KMS-11 (cell line): Measurements from ENCODE around the gene NFATC2.

ENCODE experiments used
- H2AFZ ChIP-seq: fragments of 200-600 bp; sonication (generic); 2 replicates; pipeline ENCODE4 v1.6.1; 2016; ENCODE audit warnings: antibody characterized with exemption, mixed run types, low read depth
- H3K27ac ChIP-seq: fragments of 200-600 bp; sonication (generic); 2 replicates; pipeline ENCODE4 v1.6.1; 2016; ENCODE audit warnings: mild to moderate bottlenecking, mixed run types
- H3K27me3 ChIP-seq: fragments of 200-600 bp; sonication (generic); 2 replicates; pipeline ENCODE4 v1.6.1; 2017; ENCODE audit warnings: mild to moderate bottlenecking, low read depth, mixed run types, moderate library complexity; ENCODE audit not compliant: insufficient read depth
- H3K36me3 ChIP-seq: fragments of 200-600 bp; sonication (generic); 2 replicates; pipeline ENCODE4 v1.6.1; 2017; ENCODE audit warnings: mild to moderate bottlenecking, mixed run types; ENCODE audit not compliant: insufficient read depth
- H3K4me1 ChIP-seq: fragments of 200-600 bp; sonication (generic); 2 replicates; pipeline ENCODE4 v1.6.1; 2016; ENCODE audit warnings: mild to moderate bottlenecking, low read depth, mixed run types; ENCODE audit not compliant: poor library complexity, severe bottlenecking
- H3K4me2 ChIP-seq: fragments of 200-600 bp; sonication (generic); 2 replicates; pipeline ENCODE4 v1.7.0; 2016; ENCODE audit warnings: mild to moderate bottlenecking, mixed run types
- H3K4me3 ChIP-seq: fragments of 200-600 bp; sonication (generic); IDR thresholded peaks from 2 replicates; pipeline ENCODE4 v1.6.1; 2017; ENCODE audit warnings: low read depth, low read length, mixed read lengths; ENCODE audit not compliant: insufficient read depth
- H3K79me2 ChIP-seq: fragments of 200-600 bp; sonication (generic); 2 replicates; pipeline ENCODE4 v1.6.1; 2016; ENCODE audit warnings: low read depth, mixed run types; ENCODE audit not compliant: insufficient read depth
- H3K9ac ChIP-seq: fragments of 200-600 bp; sonication (generic); 2 replicates; pipeline ENCODE4 v1.6.1; 2016; ENCODE audit warnings: mild to moderate bottlenecking, mixed run types
- H4K20me1 ChIP-seq: fragments of 200-600 bp; sonication (generic); 2 replicates; pipeline ENCODE4 v1.6.1; 2016; ENCODE audit warnings: mild to moderate bottlenecking, mixed run types; ENCODE audit not compliant: insufficient read depth
- TF ChIP-seq, protein P1 (sequence below): fragments of 200-600 bp; sonication (generic); conservative IDR thresholded peaks from 2 replicates; pipeline ENCODE4 v1.6.1; 2017; ENCODE audit warnings: low read depth, mild to moderate bottlenecking, antibody characterized with exemption, low read length, moderate library complexity, mixed read lengths

NFATC2 gene

GRCh38 chr20:51547951-51548350 is 5.4 kb upstream of the NFATC2 start:
- H3K4me1 ChIP-seq = peaks cover 6% of the 10 kb centered on the region
- TF ChIP-seq, protein P1, sequence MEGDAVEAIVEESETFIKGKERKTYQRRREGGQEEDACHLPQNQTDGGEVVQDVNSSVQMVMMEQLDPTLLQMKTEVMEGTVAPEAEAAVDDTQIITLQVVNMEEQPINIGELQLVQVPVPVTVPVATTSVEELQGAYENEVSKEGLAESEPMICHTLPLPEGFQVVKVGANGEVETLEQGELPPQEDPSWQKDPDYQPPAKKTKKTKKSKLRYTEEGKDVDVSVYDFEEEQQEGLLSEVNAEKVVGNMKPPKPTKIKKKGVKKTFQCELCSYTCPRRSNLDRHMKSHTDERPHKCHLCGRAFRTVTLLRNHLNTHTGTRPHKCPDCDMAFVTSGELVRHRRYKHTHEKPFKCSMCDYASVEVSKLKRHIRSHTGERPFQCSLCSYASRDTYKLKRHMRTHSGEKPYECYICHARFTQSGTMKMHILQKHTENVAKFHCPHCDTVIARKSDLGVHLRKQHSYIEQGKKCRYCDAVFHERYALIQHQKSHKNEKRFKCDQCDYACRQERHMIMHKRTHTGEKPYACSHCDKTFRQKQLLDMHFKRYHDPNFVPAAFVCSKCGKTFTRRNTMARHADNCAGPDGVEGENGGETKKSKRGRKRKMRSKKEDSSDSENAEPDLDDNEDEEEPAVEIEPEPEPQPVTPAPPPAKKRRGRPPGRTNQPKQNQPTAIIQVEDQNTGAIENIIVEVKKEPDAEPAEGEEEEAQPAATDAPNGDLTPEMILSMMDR = no peak
- H3K79me2 ChIP-seq = no peaks in the 10 kb centered on the region

GRCh38 chr20:51545515-51545914 is 3.0 kb upstream of the NFATC2 start:
- Histone ChIP-seq H3K79me2 (peaks cover 16% of the 10 kb centered on the region; the same call in 1 of the 2 replicates), H4K20me1 (no peaks in the 10 kb centered on the region), H3K27me3 (no peaks in the 10 kb centered on the region), H3K4me1 (peaks cover 8% of the 10 kb centered on the region), H3K36me3 (no peaks in the 10 kb centered on the region), H3K27ac (no peak overlapping the region), H2AFZ (no peak overlapping the region), H3K4me3 (no peak overlapping the region), H3K9ac (no peak overlapping the region), H3K4me2 (no peak overlapping the region)
- TF ChIP-seq, protein P1 = no peak

More at GRCh38 chr20:51547951-51548350, 5.4 kb upstream of the NFATC2 start:
- Histone ChIP-seq H4K20me1 (no peaks in the 10 kb centered on the region), H3K36me3 (no peaks in the 10 kb centered on the region), H3K9ac (no peak overlapping the region), H2AFZ (no peak overlapping the region), H3K27me3 (no peaks in the 10 kb centered on the region), H3K27ac (no peak overlapping the region), H3K4me3 (no peak overlapping the region), H3K4me2 (no peak overlapping the region)

GRCh38 chr20:51543422-51543788 is 886 bp upstream of the NFATC2 start:
- Histone ChIP-seq H3K27me3 (no peaks in the 10 kb centered on the region), H3K4me3 (no peak overlapping the region), H3K27ac (no peak overlapping the region), H3K9ac (no peak overlapping the region), H3K36me3 (no peaks in the 10 kb centered on the region), H3K4me2 (peak overlapping the region; percentile 91; the same call in 1 of the 2 replicates), H4K20me1 (no peaks in the 10 kb centered on the region), H3K4me1 (peaks cover 28% of the 10 kb centered on the region), H2AFZ (peak overlapping the region; percentile 82; the same call in 1 of the 2 replicates), H3K79me2 (peaks cover 37% of the 10 kb centered on the region)
- TF ChIP-seq, protein P1 = no peak

GRCh38 chr20:51542033-51542570 is 417 bp downstream of the NFATC2 start:
- Histone ChIP-seq H3K4me1 (peaks cover 32% of the 10 kb centered on the region), H3K27ac (peak overlapping the region; percentile 84), H3K9ac (peak overlapping the region; percentile 86), H3K27me3 (no peaks in the 10 kb centered on the region), H3K79me2 (peaks cover 50% of the 10 kb centered on the region), H2AFZ (peak overlapping the region; percentile 58), H3K36me3 (no peaks in the 10 kb centered on the region; the same call in 1 of the 2 replicates), H4K20me1 (no peaks in the 10 kb centered on the region), H3K4me3 (peak overlapping the region; percentile 45), H3K4me2 (peak overlapping the region; percentile 98)
- TF ChIP-seq, protein P1 = peak; percentile 68; the same call in 1 of the 2 replicates
